Prostate gland (tissue), 2 donors: ENCODE measurements around the gene ZNF157. TPM values are rescaled to one million over a fixed set of nuclear protein-coding genes. Genes with fewer than 3 reads are reported as not detected.
A peak's percentile ranks its signal among the peaks of the same experiment; 100 is the strongest.
"Not testable (repeated sequence)": the region's sequence is repeated elsewhere in the genome, so short reads cannot be mapped to it uniquely, and the experiment has no call there.

ENCODE experiments used
- DNase-seq: peaks from one replicate; pipeline ENCODE4 v3.0.0-alpha.2; 2019; ENCODE audit warnings: low spot score
- H3K27ac ChIP-seq, 2 donors: fragments of 200-600 bp; sonication (generic); 2 replicates each; pipeline ENCODE4 v1.5.1; 2017 to 2019
- H3K27me3 ChIP-seq: fragments of 200-600 bp; sonication (generic); replicated peaks from 2 replicates; pipeline ENCODE4 v1.5.1; 2019; ENCODE audit not compliant: insufficient read depth
- H3K36me3 ChIP-seq, 2 donors: fragments of 200-600 bp; sonication (generic); 1 replicate in 1 of 2; 2 replicates in 1 of 2; pipeline versions ENCODE4 v1.5.1 to v1.8.1; 2017 to 2019
- H3K4me1 ChIP-seq: fragments of 200-600 bp; sonication (generic); replicated peaks from 2 replicates; pipeline ENCODE4 v1.5.1; 2019
- H3K4me3 ChIP-seq, 2 donors: fragments of 200-600 bp; sonication (generic); 2 replicates each; pipeline ENCODE4 v1.5.1; 2017 to 2019
- H3K9me3 ChIP-seq: fragments of 200-600 bp; sonication (generic); 2 replicates; pipeline ENCODE4 v1.5.1; 2017
- POLR2A ChIP-seq: fragments of 450-650 bp; IDR thresholded peaks from one replicate; pipeline ENCODE4 v1.6.1; 2016; ENCODE audit warnings: antibody characterized with exemption, mild to moderate bottlenecking
- POLR2AphosphoS5 ChIP-seq: sonication (generic); formaldehyde crosslinking; IDR thresholded peaks from one replicate; pipeline ENCODE4 v1.6.1; 2017; ENCODE audit warnings: antibody characterized with exemption
- WGBS: methylation state at CpG from one replicate; pipeline ENCODE4 v1.1.5; 2018; 5-methylcytosine and 5-hydroxymethylcytosine counted together
- intact Hi-C: fragments of 100-400 bp; cut with DNase I; formaldehyde crosslinking; loops from one replicate; pipeline ENCODE4 v1.14.2; 2022
- total RNA-seq, 2 donors: library from RNA; depleted of rRNA; stranded (reverse); fragments of >200 nt; gene quantifications; one replicate each; pipeline ENCODE4 v1.1.0, GENCODE V29; 2016
- TF ChIP-seq, protein P1 (sequence below), 4 experiments: fragments of 200-600 bp in 2 of 4; fragments of 450-650 bp in 2 of 4; sonication (generic) in 2 of 4; IDR thresholded peaks; 1 replicate in 3 of 4; 2 replicates in 1 of 4; pipeline ENCODE4 v1.5.1; 2016 to 2019; ENCODE audit warnings: antibody characterized with exemption in 4 of 4, mild to moderate bottlenecking in 2 of 4, moderate library complexity in 2 of 4

Gene ZNF157
- total RNA-seq, 2 donors from 2014 or later: 0.32 to 1.4 TPM

GRCh38 chrX:47366041-47366722, 4.2 kb upstream of the ZNF157 start:
- Histone ChIP-seq H3K4me3 (peak overlapping the region; percentile 21), H3K27me3 (no peaks in the 10 kb centered on the region), H3K27ac (peak overlapping the region in 1 of 2 donors; percentile 42), H3K4me1 (no peaks in the 10 kb centered on the region), H3K36me3 (no peaks in the 10 kb centered on the region), H3K9me3 (no peaks in the 10 kb centered on the region)
- 13% methylated on average over 26 of the region's 32 CpGs for WGBS
- intact Hi-C loops: loop anchor here (5.0 kb wide), 1 partner anchor 174 kb away; the partner anchor contains the start of gene UBA1
- DNase-seq: peak; percentile 14
- TF ChIP-seq POLR2A (no peak), POLR2AphosphoS5 (no peak)
- TF ChIP-seq, protein P1, sequence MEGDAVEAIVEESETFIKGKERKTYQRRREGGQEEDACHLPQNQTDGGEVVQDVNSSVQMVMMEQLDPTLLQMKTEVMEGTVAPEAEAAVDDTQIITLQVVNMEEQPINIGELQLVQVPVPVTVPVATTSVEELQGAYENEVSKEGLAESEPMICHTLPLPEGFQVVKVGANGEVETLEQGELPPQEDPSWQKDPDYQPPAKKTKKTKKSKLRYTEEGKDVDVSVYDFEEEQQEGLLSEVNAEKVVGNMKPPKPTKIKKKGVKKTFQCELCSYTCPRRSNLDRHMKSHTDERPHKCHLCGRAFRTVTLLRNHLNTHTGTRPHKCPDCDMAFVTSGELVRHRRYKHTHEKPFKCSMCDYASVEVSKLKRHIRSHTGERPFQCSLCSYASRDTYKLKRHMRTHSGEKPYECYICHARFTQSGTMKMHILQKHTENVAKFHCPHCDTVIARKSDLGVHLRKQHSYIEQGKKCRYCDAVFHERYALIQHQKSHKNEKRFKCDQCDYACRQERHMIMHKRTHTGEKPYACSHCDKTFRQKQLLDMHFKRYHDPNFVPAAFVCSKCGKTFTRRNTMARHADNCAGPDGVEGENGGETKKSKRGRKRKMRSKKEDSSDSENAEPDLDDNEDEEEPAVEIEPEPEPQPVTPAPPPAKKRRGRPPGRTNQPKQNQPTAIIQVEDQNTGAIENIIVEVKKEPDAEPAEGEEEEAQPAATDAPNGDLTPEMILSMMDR (IDR thresholded peaks at IDR 0.05): no peak

GRCh38 chrX:47373198-47373597, 2.8 kb downstream of the ZNF157 start:
- no peak overlapping the region for H3K4me3 ChIP-seq
- H3K36me3 ChIP-seq: no peaks in the 10 kb centered on the region
- intact Hi-C loops: no loop called here
- DNase-seq: no peak
- H3K27ac ChIP-seq: no peak overlapping the region
- no peaks in the 10 kb centered on the region for H3K4me1 ChIP-seq
- H3K9me3 ChIP-seq: no peaks in the 10 kb centered on the region
- WGBS: 57% methylated on average over 5 of the region's 5 CpGs
- no peaks in the 10 kb centered on the region for H3K27me3 ChIP-seq
- TF ChIP-seq POLR2A (no peak), POLR2AphosphoS5 (no peak)
- TF ChIP-seq, protein P1 (IDR thresholded peaks at IDR 0.05): no peak

- no peaks in the 10 kb centered on the region for H3K4me1 ChIP-seq
- peak; percentile 38 for DNase-seq
- intact Hi-C loops: loop anchor here (5.0 kb wide), 1 partner anchor 188 kb away; the partner anchor contains the start of gene UBA1
- no peak overlapping the region for H3K27ac ChIP-seq
- no peaks in the 10 kb centered on the region for H3K36me3 ChIP-seq
- TF ChIP-seq, protein P1 (IDR thresholded peaks at IDR 0.05): no peak
- no peak for TF ChIP-seq POLR2A
- TF ChIP-seq POLR2AphosphoS5: peak; percentile 28
- H3K4me3 ChIP-seq: no peak overlapping the region
- H3K9me3 ChIP-seq: no peaks in the 10 kb centered on the region
- 43% methylated on average over 10 of the region's 10 CpGs for WGBS
- H3K27me3 ChIP-seq: no peaks in the 10 kb centered on the region
Observed at GRCh38 chrX:47380268-47380667, 9.9 kb downstream of the ZNF157 start.

DNA sequence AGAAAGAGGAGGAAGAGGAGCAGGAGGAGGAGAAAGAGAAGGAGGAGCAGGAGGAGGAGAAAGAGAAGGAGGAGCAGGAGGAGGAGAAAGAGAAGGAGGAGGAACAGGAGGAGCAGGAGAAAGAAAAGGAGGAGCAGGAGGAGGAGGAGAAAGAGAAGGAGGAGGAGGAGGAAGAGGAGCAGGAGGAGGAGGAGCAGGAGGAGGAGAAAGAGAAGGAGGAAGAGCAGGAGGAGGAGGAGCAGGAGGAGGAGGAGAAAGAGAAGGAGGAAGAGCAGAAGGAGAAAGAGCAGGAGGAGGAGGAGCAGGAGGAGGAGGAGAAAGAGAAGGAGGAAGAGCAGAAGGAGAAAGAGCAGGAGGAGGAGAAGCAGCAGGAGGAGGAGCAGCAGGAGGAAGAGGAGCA, 10.5 kb downstream of the ZNF157 start:
- H3K4me3 ChIP-seq: not testable (repeated sequence)
- intact Hi-C loops: loop anchor here (5.0 kb wide), 1 partner anchor 189 kb away; the partner anchor contains the start of gene UBA1

GRCh38 chrX:47384502-47384901, 14.1 kb downstream of the ZNF157 start:
- intact Hi-C loops: loop anchor here (5.0 kb wide), 1 partner anchor 192 kb away; the partner anchor contains the start of gene UBA1
- Histone ChIP-seq H3K4me3 (no peak overlapping the region), H3K36me3 (no peaks in the 10 kb centered on the region), H3K9me3 (no peaks in the 10 kb centered on the region), H3K4me1 (no peaks in the 10 kb centered on the region), H3K27me3 (no peaks in the 10 kb centered on the region), H3K27ac (no peak overlapping the region)
- TF ChIP-seq POLR2AphosphoS5: peak; percentile 39
- TF ChIP-seq POLR2A: no peak
- TF ChIP-seq, protein P1 (IDR thresholded peaks at IDR 0.05): peak; percentile 30 to 65 (median 60)
- 6% methylated on average over 8 of the region's 8 CpGs for WGBS
- DNase-seq: peak; percentile 64

More for the DNA sequence above, 10.5 kb downstream of the ZNF157 start:
- not testable (repeated sequence) for H3K27me3 ChIP-seq, H3K4me1 ChIP-seq, H3K9me3 ChIP-seq, H3K36me3 ChIP-seq, DNase-seq, H3K27ac ChIP-seq
